Fibroblast of pulmonary artery (primary cell): ENCODE measurements around the gene LDLRAD4.
"Not testable (repeated sequence)": the region's sequence is repeated elsewhere in the genome, so short reads cannot be mapped to it uniquely, and the experiment has no call there.

Experiments
- DNase-seq: peaks from one replicate; pipeline ENCODE4 v3.0.0-alpha.2; 2010; ENCODE audit warnings: low read depth
- H3K4me3 ChIP-seq: replicated peaks from 2 replicates; pipeline ENCODE4 v1.5.1; 2011; ENCODE audit warnings: low read depth, mild to moderate bottlenecking, control low read depth, low read length, moderate library complexity
- CTCF ChIP-seq: IDR thresholded peaks from 2 replicates; pipeline ENCODE4 v1.5.1; 2011; ENCODE audit warnings: mild to moderate bottlenecking, control low read depth, low read length, inconsistent platforms; ENCODE audit errors: missing control alignments

LDLRAD4 gene

GRCh38 chr18:13471198-13471845 is 252.8 kb downstream of the LDLRAD4 start:
- no peak overlapping the region for H3K4me3 ChIP-seq
- DNase-seq, result no peak
- TF ChIP-seq CTCF, result no peak

GRCh38 chr18:13471971-13472628 is 253.5 kb downstream of the LDLRAD4 start:
- no peak for DNase-seq
- TF ChIP-seq CTCF, result no peak

GRCh38 chr18:13473751-13474150 is 255.2 kb downstream of the LDLRAD4 start:
- no peak overlapping the region for H3K4me3 ChIP-seq
- no peak for DNase-seq
- TF ChIP-seq CTCF, result no peak

More at GRCh38 chr18:13471971-13472628, 253.5 kb downstream of the LDLRAD4 start:
- no peak overlapping the region for H3K4me3 ChIP-seq

GRCh38 chr18:13474336-13474735 is 255.8 kb downstream of the LDLRAD4 start:
- TF ChIP-seq CTCF, result no peak
- H3K4me3 ChIP-seq, result no peak overlapping the region
- no peak for DNase-seq

GRCh38 chr18:13474907-13475545 is 256.5 kb downstream of the LDLRAD4 start:
- DNase-seq, result no peak
- no peak for TF ChIP-seq CTCF
- no peak overlapping the region for H3K4me3 ChIP-seq

- not testable (repeated sequence) for DNase-seq, H3K4me3 ChIP-seq
Observed at GRCh38 chr18:13476312-13476711, 257.8 kb downstream of the LDLRAD4 start.

GRCh38 chr18:13477147-13477683 is 258.7 kb downstream of the LDLRAD4 start:
- H3K4me3 ChIP-seq, result no peak overlapping the region
- TF ChIP-seq CTCF, result no peak
- DNase-seq, result no peak
